ENCODE measurements around the gene SPRN.
"Not testable (repeated sequence)": the region's sequence is repeated elsewhere in the genome, so short reads cannot be mapped to it uniquely, and the experiment has no call there.

Gene SPRN

GRCh38 chr10:133439517-133440461, 15.4 kb upstream of the SPRN start:
- no peak for DNase-seq (ENCODE audit: low spot score)

GRCh38 chr10:133438711-133439273, 14.4 kb upstream of the SPRN start:
- peak; percentile 83 for DNase-seq (ENCODE audit: low spot score)

DNA sequence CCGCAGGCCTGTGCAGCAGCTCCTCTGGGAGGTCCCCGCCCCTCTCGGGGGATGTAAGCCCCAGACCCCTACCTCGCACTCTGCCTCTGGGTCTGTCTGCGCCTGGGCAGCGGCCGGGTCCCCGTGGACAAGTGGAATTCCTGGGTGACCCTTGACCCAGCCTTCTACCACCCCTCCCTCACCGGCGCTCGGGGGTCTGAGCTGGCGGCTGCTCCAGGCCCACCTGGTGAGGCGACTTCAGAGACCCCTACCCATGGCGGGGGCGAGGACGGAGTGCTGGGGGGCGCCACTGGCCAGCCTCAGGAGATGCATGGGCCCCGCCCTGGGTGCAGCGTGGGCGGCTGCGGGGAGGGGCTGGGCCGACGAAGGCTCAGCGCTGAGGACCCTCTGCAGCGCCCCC, 8.4 kb upstream of the SPRN start:
- not testable (repeated sequence) for DNase-seq (ENCODE audit: low spot score)

DNA sequence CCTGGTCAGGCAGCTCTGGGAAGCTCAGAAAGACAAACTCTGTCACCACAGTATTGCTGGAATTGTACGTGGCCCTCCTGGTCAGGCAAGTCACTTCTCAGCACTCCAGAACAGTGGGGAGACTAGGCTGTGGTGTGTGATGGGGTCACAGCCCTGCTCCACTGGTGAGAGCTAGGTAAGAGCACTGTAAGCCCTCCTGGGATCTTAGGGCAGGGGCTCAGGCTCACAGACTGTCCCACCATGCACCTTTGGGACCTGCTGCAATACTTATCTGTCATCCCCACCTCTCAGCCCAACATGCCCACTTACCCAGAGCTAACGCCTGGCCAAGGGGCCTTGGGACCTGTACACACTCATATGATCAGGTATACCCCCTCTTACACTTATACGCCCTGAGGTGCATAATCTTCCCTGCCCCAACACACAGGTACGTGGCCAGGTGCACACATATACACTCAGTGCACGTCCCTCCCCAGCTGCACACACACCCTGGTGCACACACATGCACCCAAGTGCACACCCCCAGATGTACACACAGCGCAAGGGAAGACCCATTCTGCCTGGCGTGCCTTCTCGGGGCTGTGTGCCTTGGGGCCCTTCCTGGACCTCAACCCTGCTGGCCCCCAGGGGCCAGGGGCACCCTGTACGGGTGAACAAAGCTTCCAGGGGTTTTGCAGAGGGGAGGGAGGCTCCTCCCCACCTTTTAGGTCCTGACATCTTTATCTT, 7.6 kb upstream of the SPRN start:
- not testable (repeated sequence) for DNase-seq (ENCODE audit: low spot score)

DNA sequence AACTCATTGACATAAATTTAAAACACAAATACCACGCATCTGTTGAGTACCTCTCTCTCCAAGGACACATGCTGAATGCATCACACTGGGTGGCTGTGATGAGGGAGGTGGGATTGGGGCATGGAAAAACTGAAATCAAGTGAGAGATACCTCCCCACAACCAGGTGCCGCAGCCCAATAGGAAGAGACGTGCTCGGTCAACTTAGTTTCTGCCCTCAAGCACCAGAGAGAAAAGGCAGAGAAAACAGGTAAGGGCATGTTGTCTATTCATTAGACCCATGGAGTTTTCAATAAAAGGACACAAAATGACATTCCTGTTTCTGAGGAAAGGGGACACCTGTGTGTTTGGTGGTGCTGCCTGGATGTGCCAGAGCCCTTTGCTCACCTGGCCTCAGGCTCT, 5.1 kb upstream of the SPRN start:
- DNase-seq (ENCODE audit: low spot score) = not testable (repeated sequence)

GRCh38 chr10:133424102-133424501, 323 bp downstream of the SPRN start:
- not testable (repeated sequence) for DNase-seq (ENCODE audit: low spot score)

GRCh38 chr10:133422807-133423771, 1.3 kb downstream of the SPRN start:
- no peak for DNase-seq (ENCODE audit: low spot score)

DNA sequence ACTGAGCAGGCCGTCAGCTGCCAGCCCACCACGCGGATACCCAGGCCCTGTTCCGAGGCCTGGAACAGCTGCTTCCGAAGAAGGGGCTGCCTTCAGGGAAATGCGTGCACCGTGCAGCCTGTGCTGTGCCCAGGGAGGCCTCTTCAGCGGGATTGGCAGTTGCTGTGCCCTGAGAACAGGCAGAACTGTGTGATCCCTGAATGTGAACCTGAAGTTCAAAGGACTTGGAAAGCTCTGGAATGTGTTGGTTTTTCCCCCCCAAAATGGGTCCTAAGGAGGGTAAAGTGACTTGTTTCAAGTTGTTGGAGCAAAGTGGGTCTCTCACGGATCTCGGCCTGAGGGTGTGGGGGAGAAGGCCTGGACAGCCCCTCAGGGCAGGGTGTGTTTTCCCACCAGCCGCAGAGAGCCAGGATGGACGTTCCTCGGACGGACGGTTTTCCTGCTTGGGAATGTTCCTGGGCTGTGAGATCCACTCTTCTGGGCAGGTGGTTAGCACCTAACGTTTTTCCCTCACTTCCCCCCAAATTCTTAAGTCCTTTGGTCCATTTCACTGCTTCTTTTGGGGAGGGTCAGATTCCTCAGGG, 2.1 kb downstream of the SPRN start:
- no peak for DNase-seq (ENCODE audit: low spot score)

DNA sequence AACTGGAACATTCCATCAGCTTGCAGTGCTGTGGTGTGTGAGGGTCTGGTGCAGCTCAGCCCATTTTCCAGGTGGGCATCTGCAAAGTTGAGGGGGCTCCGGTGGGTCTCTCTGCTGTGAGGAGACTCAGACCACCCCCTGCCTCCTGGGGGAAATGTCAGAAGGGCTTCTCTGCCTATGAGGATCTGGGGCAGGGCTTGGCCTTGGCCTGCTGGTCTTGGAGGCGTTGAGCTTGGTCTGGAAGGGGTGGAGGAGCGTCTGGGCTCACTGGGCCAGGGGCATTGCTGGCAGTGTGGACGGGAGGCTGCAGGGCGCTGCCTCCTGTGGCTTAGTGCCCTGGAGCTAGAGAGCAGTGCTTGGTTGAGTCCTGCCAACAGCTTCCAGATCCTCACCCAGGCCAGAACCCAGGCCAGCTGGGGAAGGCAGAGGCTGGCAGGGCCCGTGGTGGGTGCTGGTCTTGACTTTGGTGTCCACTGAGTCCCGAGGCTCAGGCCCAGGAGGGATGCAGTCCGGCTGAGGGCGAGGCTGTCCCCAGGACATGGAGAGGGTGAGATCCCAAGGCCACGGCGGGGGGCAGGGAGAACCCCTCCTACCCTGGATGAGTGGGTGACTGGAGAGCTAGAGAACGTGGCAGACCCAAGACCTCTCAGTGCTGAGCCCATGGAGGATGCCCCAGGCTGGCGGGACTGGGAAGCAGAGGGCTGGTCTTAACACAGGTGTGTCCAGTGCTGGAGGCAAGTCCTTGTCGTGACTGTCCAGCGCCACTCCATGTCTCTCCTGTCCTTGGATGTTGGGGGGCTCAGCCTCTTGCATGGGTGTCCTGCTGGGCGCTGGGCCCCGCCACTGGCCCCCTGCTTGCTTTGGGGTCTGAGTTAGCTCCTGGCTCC, 2.8 kb downstream of the SPRN start:
- DNase-seq (ENCODE audit: low spot score) = no peak

DNA sequence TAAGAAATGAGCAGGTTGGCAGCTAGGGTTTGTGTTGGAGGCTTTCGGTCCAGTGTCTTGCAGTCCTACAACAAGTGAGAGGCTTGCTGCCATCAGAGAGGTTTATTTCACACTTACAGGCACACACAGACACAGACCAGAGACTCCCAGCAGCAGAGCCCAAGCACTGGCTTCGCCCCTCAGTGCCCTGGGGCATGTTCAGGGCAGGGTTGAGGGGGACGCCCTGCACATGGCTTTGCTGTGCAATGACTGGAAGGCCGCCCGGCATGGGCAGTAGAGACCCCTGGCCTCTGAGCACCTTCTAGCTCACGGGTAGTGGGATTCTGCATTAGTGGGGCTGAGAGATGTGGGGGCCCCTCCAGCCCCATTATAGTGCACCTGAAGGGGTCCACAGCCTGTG, 3.8 kb downstream of the SPRN start:
- no peak for DNase-seq (ENCODE audit: low spot score)

DNA sequence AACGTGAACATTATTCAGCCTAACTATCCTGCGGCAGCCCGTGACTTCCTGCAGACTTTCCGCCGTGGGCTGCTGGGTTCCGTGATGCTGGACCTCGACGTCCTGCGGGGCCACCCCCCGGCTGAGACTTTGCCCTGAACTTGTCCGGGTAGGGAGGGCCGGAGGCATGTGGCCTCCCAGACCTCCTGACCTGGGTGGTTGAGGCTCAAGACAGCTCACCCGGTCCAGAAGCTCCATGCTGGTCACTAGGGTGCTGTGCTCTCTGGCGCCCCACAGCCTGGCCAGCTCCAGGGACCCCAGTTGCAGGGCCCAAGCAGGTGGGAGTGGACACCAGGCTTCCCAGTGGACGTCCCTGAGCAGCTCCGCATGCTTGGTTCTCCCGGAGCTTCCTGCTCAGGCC, 4.4 kb downstream of the SPRN start:
- no peak for DNase-seq (ENCODE audit: low spot score)

DNA sequence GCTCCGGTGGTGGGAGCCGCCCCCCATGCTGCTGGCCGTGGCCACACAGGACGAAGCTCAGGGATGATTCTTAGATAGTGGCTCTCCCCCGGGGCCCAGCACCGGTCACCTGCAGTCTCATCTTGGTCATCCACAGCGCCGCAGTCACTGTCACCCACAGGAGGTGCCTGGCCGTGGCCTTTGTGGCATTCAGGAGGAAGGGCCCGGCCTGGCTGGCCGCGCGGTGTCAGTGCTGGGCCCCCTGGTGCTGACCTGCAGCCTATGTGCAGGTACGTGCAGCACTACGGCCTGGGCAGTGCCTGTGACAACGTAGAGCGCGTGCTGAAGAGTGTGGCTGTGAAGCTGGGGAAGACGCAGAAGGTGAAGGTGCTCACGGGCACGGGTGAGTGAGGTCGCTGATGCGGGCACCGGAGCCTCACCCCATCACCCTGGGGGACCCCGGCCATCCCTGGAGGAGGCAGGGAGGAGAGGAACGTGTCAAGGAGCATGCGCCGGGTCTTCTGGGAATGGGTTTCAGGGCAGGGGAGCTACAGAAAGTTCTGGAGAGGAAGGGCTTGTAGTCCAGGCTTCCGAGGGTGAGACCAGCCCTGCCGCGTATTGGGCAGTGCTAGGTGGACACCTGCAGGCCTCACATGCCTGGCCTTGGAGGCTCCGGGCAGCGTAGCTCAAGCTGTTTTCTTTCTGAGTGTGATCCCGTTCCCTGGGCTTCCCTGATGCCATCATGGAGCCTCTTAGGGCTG, 5.0 kb downstream of the SPRN start:
- no peak for DNase-seq (ENCODE audit: low spot score)

DNA sequence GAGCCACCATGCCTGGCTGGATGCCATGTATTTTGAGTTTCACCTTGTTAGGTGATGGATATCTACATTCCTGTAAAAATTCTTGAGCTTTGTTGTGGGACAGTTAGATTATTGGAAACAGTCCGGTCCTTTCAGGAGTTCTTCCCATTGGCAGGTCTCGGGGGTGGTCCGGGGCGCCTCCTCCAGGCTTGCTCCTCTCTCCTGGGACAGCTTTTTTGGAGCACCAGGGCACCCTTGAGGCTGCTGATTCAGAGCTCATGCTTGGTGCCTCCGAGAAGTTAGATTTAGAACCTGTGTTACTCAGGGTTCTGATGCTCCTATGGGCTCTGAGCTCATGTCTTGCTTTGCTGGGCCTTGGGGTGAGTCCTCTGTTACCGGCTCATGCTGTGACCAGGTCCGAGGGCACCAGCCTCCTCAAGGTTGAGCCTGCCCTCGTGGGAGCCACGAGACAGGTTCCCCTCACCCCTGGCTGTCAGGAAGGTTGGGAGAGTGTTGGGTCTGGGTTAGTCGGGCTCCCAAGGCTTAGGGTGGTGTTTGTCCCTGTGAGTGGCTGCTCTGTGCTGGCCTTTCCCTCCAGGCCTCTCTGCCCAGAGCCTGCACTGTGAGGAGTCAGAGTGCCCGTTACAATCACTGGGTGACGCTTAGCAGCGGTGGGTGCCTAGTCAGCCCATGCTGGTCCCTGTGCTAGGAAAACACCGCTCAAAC, 6.0 kb downstream of the SPRN start:
- no peak for DNase-seq (ENCODE audit: low spot score)

DNA sequence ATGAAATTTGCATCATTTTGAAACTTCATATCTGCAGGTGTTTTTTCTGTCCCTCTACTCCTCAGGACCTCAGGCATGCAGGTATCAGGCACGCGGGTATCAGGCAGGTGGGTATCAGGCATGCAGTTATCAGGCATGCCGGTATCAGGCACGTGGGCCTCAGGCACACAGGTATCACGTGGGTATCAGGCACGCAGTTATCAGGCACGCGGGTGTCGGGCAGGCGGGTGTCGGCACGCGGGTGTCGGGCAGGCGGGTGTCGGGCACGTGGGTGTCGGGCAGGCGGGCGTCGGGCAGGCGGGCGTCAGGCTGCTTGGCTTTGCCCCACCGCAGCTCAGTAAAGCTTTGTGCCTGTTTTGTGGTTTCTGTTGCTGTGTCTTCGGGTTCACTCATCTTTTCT, 8.7 kb downstream of the SPRN start:
- no peak for DNase-seq (ENCODE audit: low spot score)

DNA sequence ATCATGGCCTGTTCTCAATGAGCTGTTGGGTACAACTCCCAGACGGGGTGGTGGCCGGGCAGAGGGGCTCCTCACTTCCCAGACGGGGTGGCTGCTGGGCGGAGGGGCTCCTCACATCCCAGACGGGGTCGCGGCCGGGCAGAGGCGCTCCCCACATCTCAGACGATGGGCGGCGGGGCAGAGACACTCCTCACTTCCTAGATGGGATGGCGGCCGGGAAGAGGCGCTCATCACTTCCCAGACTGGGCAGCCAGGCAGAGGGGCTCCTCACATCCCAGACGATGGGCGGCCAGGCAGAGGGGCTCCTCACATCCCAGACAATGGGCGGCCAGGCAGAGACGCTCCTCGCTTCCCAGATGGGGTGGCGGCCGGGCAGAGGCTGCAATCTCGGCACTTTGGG, 10.0 kb downstream of the SPRN start:
- not testable (repeated sequence) for DNase-seq (ENCODE audit: low spot score)

DNA sequence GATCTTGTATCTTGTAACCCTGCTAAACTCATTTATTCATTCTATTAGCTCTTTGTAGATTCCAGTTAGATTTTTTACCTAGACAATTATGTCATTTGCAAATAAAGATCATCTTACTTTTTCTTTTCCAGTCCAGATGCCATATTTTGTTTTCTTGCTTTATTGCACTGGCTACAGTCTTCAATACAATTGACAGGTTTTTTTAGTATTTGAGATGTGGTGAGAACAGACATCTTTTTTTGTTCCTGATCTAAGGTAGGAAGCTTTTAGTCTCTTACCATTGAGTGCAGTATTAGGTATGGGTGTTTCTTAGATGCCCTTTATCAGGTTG, 12.1 kb downstream of the SPRN start:
- no peak for DNase-seq (ENCODE audit: low spot score)

DNA sequence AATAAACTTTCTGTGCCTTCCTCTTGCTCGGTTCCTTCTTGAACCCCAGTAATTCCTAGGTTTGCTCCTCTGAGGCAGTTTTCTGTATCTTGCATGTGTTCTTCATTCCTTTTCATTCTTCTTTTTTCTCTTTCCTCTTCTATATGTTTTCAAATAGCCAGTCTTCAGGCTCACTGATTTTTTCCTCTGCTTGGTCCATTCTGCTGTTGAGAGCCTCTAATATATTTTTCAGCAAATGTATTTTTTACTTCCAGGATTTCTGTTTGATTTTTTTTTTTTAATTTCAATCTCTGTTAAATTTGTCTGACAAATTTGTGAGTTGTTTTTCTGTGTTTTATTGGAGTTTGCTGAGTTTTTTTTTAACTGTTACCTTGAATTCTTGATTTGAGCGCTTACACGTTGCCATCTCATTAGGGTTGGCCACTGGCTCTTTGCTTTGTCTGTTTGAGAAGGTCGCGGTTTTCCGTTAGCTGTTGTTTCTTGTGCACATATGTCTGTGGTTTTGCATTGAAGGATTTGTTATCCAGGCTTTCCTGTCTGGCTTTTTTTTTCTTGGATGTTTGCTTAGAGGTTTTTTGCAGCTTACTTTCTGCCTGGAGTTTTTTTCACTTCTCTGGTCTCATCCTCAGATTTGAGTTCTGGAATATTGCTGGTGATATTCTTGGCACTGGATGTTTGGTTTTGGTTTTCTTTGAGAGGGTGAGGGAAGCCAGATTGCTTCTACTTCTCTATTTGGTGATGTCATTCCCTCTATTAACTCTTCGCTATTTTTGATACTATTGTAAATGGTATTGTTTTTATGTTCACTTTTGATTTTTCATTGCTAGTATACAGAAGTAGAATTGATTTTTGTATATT, 12.7 kb downstream of the SPRN start:
- no peak for DNase-seq (ENCODE audit: low spot score)

DNA sequence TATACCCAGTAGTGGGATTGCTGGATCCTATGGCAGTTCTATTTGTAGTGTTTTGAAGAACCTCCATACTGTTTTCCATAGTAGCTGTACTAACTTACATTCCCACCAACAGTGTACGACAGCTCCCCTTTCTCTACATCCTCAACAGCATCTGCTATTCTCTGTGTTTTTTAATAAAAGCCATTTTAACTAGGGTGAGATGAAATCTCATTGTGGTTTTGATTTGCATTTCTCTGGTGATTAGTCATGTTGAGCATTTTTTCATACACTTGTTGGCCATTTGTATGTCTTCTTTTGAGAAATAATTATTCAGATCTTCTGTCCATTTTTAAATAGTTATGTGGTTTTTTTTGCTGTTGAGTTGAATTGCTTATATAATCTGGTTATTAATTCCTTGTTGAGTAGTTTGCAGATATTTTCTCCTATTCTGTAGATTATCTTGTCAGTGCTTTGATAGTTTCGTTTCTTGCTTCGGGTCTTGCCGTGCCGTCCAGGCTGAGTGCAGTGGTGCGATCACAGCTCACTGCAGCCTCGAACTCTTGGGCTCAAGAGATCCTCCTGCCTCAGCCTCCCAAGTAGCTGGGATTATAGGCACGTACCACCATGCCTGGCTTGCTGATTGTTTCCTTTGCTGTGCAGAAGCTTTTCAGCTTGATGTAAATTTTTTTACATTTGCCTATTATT, 18.4 kb downstream of the SPRN start:
- DNase-seq (ENCODE audit: low spot score) = no peak

Measured in HuH-7 (cell line).